Activated T-helper 1 cell treated with anti-CD3 and anti-CD28 coated beads, Interleukin-12 subunit alpha, Interleukin-12 subunit beta, Interleukin-2, Interleukin-4 antibody, amounts not matched to agents 30 ng/mL and 10 ng/mL and 1 ng/mL, durations not matched to agents 14 hours and 24 hours and 36 hours (primary cell): ENCODE measurements around the gene SMAD3. TPM values are rescaled to one million over a fixed set of nuclear protein-coding genes. Genes with fewer than 3 reads are reported as not detected.
A peak's percentile ranks its signal among the peaks of the same experiment; 100 is the strongest.

ENCODE experiments used
- DNase-seq: peaks from one replicate; pipeline ENCODE4 v3.0.0; 2021; ENCODE audit warnings: low spot score
- H3K27ac Mint-ChIP-seq: one replicate; pipeline ENCODE4 v1.8.0; 2021; ENCODE audit warnings: mild to moderate bottlenecking, mixed read lengths
- H3K27me3 Mint-ChIP-seq: one replicate; pipeline ENCODE4 v1.8.0; 2022; ENCODE audit warnings: mild to moderate bottlenecking, moderate library complexity, mixed read lengths; ENCODE audit not compliant: insufficient read depth
- H3K36me3 Mint-ChIP-seq: one replicate; pipeline ENCODE4 v1.8.0; 2021; ENCODE audit warnings: low read depth, mixed read lengths
- H3K4me1 Mint-ChIP-seq: one replicate; pipeline ENCODE4 v1.8.0; 2021; ENCODE audit warnings: low read depth, mixed read lengths
- H3K4me3 Mint-ChIP-seq: one replicate; pipeline ENCODE4 v1.8.0; 2021; ENCODE audit warnings: mild to moderate bottlenecking, moderate library complexity, mixed read lengths
- H3K9me3 Mint-ChIP-seq: one replicate; pipeline ENCODE4 v1.8.0; 2021; ENCODE audit warnings: mixed read lengths
- intact Hi-C: fragments of 100-400 bp; cut with micrococcal nuclease; formaldehyde crosslinking; loops from one replicate; pipeline ENCODE4 v1.15.1; 2024
- total RNA-seq: library from RNA; stranded (reverse); gene quantifications from 2 replicates; pipeline ENCODE4 v1.2.3, GENCODE V29; 2022

Gene SMAD3
- total RNA-seq, 1 donor from 2014 or later = 80.4 TPM

GRCh38 chr15:67240235-67241131 lies 175.1 kb downstream of the SMAD3 start:
- Mint-ChIP-seq H3K4me3 (peak overlapping the region; percentile 47), H3K27ac (peak overlapping the region; percentile 87), H3K36me3 (peaks cover 20% of the 10 kb centered on the region), H3K9me3 (no peaks in the 10 kb centered on the region), H3K4me1 (peaks cover 49% of the 10 kb centered on the region), H3K27me3 (no peaks in the 10 kb centered on the region)
- intact Hi-C loops = loop anchor here (1.0 to 5.0 kb wide), 13 partner anchors 14 to 600 kb away; partner anchors contain the start of genes AAGAB, IQCH and RNU6-1
- DNase-seq = no peak

- DNase-seq = peak; percentile 45
- Mint-ChIP-seq H3K27me3 (no peaks in the 10 kb centered on the region), H3K27ac (peak overlapping the region; percentile 87), H3K36me3 (peaks cover 20% of the 10 kb centered on the region), H3K9me3 (no peaks in the 10 kb centered on the region), H3K4me1 (peaks cover 52% of the 10 kb centered on the region), H3K4me3 (peak overlapping the region; percentile 47)
- intact Hi-C loops = loop anchor here (1.0 to 5.0 kb wide), 13 partner anchors 13 to 600 kb away; partner anchors contain the start of genes AAGAB, IQCH and RNU6-1
These were observed 175.9 kb downstream of the SMAD3 start for GRCh38 chr15:67241132-67241855.

GRCh38 chr15:67242708-67243111 lies 177.3 kb downstream of the SMAD3 start:
- DNase-seq = no peak
- H3K9me3 Mint-ChIP-seq = peaks cover 4% of the 10 kb centered on the region
- H3K4me1 Mint-ChIP-seq = peaks cover 53% of the 10 kb centered on the region
- no peaks in the 10 kb centered on the region for H3K27me3 Mint-ChIP-seq
- intact Hi-C loops = loop anchor here (5.0 kb wide), 2 partner anchors 220 to 520 kb away; no protein-coding TSS in a partner anchor
- H3K4me3 Mint-ChIP-seq = peak overlapping the region; percentile 13
- peak overlapping the region; percentile 38 for H3K27ac Mint-ChIP-seq
- peaks cover 29% of the 10 kb centered on the region for H3K36me3 Mint-ChIP-seq

Other genes with a start within 250 kb of the SMAD3 start
- gene AAGAB, start 189.1 kb downstream of the SMAD3 start, total RNA-seq = 41.7 and 44.0 TPM in 2 replicates
- gene IQCH, start 189.2 kb downstream of the SMAD3 start, total RNA-seq = 0.88 and 1.2 TPM in 2 replicates